DOHH2 (cell line): Measurements from ENCODE around the gene GALNT14.

Experiments
- CTCF ChIP-seq: fragments of 200-600 bp; sonication (generic); IDR thresholded peaks from one replicate; pipeline ENCODE4 v1.5.1; 2014; ENCODE audit warnings: antibody characterized with exemption, mild to moderate bottlenecking, low read depth, low read length; ENCODE audit not compliant: poor library complexity, severe bottlenecking
- EZH2phosphoT487 ChIP-seq: fragments of 200-600 bp; sonication (generic); IDR thresholded peaks from 2 replicates; pipeline ENCODE4 v1.6.1; 2017; ENCODE audit warnings: borderline replicate concordance, mild to moderate bottlenecking, antibody characterized with exemption, low read length, moderate library complexity, mixed read lengths

DNA sequence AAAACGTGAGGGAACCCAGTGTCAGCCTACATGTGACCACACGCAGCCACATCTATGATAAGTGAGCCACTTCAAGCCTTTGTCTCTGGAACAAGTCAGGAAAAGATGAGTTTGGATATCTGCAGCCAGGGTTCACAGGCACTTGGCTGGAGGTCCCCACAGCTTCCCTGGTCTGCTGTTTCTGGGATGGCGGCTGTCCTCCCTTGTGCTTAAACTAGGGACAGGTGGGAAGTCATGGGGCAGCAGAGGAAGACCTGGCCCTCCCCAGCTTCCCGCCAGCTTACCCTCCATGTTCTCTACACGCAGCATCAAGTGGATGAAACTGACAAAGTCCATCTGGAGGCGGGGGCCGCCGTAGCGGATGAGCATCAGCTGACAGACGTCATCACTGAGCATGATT, 38.5 kb upstream of the GALNT14 start:
- TF ChIP-seq CTCF (no peak), EZH2phosphoT487 (no peak)
